ENCODE results near the gene MEN1. TPM values are rescaled to one million over a fixed set of nuclear protein-coding genes. Genes with fewer than 3 reads are reported as not detected.

The MEN1 gene
- total RNA-seq, 2 donors from 2014 or later: 21.1 to 45.5 TPM

DNA sequence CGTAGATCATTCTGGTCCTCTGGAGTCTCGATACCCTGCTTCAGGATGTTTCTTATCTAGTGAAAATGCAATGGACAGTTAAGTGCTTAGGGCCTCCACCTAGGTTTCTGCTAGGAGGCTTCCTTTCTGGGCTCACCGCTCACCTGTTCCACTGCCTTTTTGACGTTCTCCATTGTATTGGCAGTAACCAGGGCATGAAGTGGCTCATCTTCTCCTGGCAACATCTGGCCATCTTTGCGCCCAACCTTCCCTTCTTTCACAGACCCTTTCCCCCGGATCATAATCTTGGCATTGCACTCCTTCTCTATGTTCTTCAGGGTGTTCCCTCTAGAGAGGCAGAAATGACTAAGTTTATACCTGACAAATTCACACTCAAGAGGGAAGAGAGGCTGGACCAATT is 41.1 kb downstream of the MEN1 start:
- intact Hi-C loops (cut with DNase I): no loop called here
- H3K9me3 ChIP-seq: no peaks in the 10 kb centered on the region
- H3K36me3 ChIP-seq: peaks cover 73% of the 10 kb centered on the region
- no peaks in the 10 kb centered on the region for H3K4me1 ChIP-seq
- H3K4me3 ChIP-seq: no peak overlapping the region
- H3K27ac ChIP-seq: no peak overlapping the region
- H3K9ac ChIP-seq (ENCODE audit: low read depth in 2 of 2, low read length in 2 of 2): no peak overlapping the region
- DNase-seq: no peak
- TF ChIP-seq, protein P1, sequence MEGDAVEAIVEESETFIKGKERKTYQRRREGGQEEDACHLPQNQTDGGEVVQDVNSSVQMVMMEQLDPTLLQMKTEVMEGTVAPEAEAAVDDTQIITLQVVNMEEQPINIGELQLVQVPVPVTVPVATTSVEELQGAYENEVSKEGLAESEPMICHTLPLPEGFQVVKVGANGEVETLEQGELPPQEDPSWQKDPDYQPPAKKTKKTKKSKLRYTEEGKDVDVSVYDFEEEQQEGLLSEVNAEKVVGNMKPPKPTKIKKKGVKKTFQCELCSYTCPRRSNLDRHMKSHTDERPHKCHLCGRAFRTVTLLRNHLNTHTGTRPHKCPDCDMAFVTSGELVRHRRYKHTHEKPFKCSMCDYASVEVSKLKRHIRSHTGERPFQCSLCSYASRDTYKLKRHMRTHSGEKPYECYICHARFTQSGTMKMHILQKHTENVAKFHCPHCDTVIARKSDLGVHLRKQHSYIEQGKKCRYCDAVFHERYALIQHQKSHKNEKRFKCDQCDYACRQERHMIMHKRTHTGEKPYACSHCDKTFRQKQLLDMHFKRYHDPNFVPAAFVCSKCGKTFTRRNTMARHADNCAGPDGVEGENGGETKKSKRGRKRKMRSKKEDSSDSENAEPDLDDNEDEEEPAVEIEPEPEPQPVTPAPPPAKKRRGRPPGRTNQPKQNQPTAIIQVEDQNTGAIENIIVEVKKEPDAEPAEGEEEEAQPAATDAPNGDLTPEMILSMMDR (IDR thresholded peaks at IDR 0.05): no peak
- no peaks in the 10 kb centered on the region for H3K27me3 ChIP-seq

DNA sequence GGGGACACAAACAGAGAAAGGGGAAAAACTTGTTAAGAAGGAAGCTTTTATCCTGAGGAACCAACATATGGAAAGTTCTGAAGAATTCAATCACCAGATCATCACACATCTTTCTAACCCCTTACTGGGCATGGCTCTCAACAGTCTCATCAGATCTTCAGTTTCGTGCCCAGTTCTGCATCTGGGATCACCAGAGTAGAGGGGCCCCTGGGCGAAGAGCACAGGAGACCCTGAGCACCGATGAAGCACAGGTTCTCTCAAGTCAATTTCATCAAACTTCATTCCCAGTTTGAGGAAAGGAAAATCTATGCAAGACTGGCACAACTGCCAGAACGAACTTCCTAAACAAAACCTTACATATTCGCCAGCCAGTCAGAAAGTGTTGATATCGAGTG is 42.1 kb downstream of the MEN1 start:
- H3K27ac ChIP-seq: no peak overlapping the region
- TF ChIP-seq, protein P1 (IDR thresholded peaks at IDR 0.05): no peak
- no peak overlapping the region for H3K4me3 ChIP-seq
- H3K4me1 ChIP-seq: peaks cover 5% of the 10 kb centered on the region
- no peaks in the 10 kb centered on the region for H3K27me3 ChIP-seq
- no peak overlapping the region for H3K9ac ChIP-seq (ENCODE audit: low read depth in 2 of 2, low read length in 2 of 2)
- peaks cover 67% of the 10 kb centered on the region for H3K36me3 ChIP-seq
- DNase-seq: no peak
- intact Hi-C loops (cut with DNase I): no loop called here
- H3K9me3 ChIP-seq: no peaks in the 10 kb centered on the region

DNA sequence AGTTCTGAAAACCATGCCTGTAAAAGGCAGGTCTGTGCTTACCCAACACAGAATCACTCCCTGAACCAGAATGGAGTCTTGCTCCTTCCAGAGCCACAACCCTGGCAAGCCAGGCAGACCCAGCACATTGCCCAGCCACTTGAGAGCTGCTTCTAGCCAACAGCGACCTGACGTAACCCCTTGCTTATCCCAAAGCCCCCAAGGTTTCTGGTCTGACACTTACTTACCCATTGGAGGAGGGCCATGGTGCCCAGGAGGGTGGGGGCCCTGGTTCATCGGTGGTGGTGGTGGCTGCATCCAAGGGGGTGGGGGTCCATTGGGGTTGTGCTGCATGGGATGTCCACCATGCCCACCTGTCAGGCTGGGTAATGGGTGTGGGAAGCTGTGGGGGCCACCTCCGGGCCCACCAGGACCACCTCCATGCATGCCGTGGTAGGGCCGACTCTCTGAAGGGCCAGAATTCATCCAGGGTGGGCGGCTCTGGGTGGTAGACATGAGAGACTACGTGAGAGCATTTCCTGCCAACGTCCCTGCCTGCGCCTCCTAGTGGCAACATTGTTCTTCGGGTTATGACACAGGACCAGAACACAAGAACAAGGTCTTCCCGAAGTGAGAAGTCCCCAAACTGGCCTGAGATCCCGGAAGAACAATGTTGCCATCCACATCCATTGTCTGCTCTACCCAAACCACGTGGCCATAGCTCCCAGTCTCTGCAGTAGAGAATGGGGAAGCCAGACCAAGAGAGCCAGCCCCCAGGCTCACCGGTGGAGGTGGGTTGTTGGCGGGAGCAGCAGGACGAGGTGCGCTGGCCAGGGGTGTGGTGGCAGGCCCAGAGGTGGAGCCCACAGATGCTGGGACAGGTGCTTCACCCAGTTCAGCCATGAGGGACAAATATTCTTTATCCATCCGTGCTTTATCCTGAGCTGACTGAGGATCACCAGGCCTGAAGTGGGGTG is 42.7 kb downstream of the MEN1 start:
- peak; percentile 76 for DNase-seq
- no peak overlapping the region for H3K27ac ChIP-seq
- peaks cover 7% of the 10 kb centered on the region for H3K4me1 ChIP-seq
- intact Hi-C loops (cut with DNase I): no loop called here
- H3K4me3 ChIP-seq: no peak overlapping the region
- H3K27me3 ChIP-seq: no peaks in the 10 kb centered on the region
- H3K9ac ChIP-seq (ENCODE audit: low read depth in 2 of 2, low read length in 2 of 2): no peak overlapping the region
- peaks cover 62% of the 10 kb centered on the region for H3K36me3 ChIP-seq
- TF ChIP-seq, protein P1 (IDR thresholded peaks at IDR 0.05): peak; percentile 83
- H3K9me3 ChIP-seq: no peaks in the 10 kb centered on the region

DNA sequence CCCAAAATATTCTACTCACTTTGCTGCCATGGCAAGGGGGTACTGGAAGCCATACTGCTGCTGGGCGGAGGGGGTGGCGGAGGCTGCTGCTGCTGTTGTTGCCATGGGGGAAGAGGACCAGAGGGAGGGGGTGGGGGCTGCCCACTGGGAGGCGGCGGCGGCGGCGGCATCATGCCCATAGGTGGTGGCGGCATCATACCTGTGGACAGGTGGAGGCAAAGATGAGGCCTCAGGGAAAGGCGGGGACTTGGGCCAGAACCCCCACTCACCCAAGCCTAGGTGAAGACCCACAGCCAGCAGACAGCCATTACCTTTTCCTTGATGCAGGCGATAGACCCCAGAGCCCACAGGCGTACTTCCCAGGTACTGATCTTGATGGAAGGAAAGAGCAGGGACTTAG is 43.5 kb downstream of the MEN1 start:
- TF ChIP-seq, protein P1 (IDR thresholded peaks at IDR 0.05): no peak
- Histone ChIP-seq H3K9me3 (no peaks in the 10 kb centered on the region), H3K4me3 (no peak overlapping the region), H3K9ac (ENCODE audit: low read depth in 2 of 2, low read length in 2 of 2) (no peak overlapping the region), H3K4me1 (peaks cover 7% of the 10 kb centered on the region), H3K27me3 (no peaks in the 10 kb centered on the region), H3K27ac (no peak overlapping the region), H3K36me3 (peaks cover 62% of the 10 kb centered on the region)
- intact Hi-C loops (cut with DNase I): no loop called here
- DNase-seq: no peak

DNA sequence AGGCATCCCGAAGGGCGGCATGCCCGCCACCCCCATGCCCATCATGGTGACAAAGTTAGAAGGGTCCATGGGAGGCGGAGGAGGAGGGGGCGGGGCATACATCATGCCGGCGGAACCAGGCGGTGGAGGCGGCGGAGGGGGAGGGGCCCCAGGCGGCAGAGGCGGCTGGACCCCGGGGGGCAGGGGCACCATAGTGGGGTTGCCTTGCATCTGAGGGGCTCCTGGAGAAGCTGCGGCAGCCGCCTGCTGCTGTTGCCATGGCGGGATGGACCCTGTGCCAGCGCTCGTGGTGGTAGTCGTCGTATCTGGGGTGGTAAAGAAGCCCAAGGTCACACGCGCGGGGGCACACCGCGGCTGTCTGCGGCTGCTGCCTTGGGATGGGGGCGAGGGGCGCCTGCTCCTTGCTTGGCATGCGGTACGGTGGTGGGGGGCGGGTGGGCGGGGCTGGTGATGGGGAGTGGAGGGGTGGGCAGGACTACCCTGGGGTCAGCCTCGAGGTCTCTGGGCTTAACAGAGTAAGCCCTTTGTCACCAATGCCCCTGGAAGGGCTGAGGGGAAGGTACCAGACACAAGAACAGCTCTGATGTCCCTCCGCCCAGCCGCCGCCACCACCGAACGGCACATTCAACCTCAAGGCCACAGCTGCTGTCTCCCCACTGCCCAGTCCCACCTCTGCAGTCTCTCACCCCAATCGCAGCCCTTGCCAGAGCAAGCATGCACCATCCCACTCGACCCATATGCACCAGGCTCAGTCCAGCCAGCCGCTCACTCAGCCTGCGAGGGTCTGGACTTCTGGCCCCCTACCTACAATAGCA is 44.3 kb downstream of the MEN1 start:
- Histone ChIP-seq H3K9me3 (no peaks in the 10 kb centered on the region), H3K27me3 (no peaks in the 10 kb centered on the region), H3K4me1 (peaks cover 7% of the 10 kb centered on the region), H3K36me3 (peaks cover 59% of the 10 kb centered on the region), H3K9ac (ENCODE audit: low read depth in 2 of 2, low read length in 2 of 2) (no peak overlapping the region), H3K4me3 (no peak overlapping the region), H3K27ac (no peak overlapping the region)
- intact Hi-C loops (cut with DNase I): no loop called here
- DNase-seq: no peak
- TF ChIP-seq, protein P1 (IDR thresholded peaks at IDR 0.05): no peak

Measured in colonic mucosa (tissue), 4 donors.